Ureter (tissue), 1 donor: Measurements from ENCODE around the gene CDC14B. TPM values are rescaled to one million over a fixed set of nuclear protein-coding genes. Genes with fewer than 3 reads are reported as not detected.
"Not testable (repeated sequence)": the region's sequence is repeated elsewhere in the genome, so short reads cannot be mapped to it uniquely, and the experiment has no call there.

Source experiments
- DNase-seq: peaks from one replicate; pipeline ENCODE4 v3.0.0-alpha.2; 2020; ENCODE audit warnings: low spot score
- total RNA-seq: library from RNA; stranded (reverse); gene quantifications from one replicate; pipeline ENCODE4 v1.2.4, GENCODE V29; 2023
- donor health status: DM: yes; HTN: yes; CAD: no.

CDC14B gene
- total RNA-seq, 1 donor from 2014 or later = 42.0 TPM

DNA sequence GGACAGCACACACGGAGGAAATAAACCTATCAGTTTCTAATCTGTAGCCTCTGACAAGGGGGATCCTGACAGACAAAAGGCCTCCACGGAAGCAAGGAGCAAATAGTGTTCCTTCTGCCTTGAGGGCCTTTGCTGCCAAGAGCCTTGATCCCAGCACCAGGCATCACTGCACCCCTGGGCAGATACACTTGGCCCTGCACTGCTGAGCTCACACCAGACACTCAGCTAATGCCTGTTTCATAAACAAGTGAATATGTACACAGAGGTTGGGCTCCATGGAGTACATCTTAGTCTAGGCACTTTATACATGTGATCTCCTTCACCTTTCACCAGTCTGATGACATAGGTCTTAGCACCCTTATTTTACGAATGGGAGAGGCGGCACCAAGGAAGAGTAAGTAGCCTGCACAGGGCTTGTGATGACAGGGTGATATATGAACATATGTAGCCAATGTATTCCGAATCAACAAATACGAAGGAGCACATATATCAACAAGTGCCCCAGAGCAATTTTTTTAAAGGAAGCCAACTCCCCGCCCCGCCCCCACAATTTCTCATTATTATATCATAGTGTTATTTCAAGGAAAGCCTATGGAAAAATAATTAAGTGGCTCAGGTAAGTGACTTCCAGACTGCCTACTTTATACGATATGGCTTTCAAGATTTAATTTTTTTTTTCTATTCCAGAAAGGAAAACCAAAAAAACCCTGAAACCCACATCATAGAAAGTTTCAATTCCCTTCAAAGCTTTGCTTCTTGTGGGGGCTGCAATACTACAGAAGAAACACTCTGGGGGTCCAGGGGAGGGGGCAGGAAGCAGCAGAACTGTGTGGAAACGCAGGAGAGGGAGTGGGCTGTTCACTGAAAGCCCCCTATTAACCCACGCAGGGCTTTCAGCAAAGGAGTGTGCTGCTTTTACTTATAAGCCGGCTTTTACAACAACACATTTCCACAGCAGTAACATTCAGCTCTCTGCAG is 32.0 kb downstream of the CDC14B start:
- DNase-seq = no peak

DNA sequence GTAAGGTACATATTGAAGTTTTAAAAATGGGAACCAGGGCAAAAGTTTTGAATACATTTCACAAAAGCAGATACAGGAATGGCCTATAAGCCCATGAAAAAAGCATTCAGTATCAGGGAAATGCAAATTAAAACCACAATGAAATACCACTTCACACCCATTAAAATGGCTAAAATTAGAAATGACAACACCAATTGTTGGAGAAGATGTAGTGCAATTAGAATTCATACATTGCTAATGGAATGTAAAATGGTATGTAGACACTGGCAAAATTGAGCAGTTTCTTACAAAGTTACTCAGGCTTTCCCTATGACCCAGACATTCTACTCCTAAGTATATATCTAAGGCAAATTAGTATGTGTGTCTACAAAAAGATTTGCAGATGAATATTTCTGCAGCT is 34.2 kb downstream of the CDC14B start:
- DNase-seq = no peak

DNA sequence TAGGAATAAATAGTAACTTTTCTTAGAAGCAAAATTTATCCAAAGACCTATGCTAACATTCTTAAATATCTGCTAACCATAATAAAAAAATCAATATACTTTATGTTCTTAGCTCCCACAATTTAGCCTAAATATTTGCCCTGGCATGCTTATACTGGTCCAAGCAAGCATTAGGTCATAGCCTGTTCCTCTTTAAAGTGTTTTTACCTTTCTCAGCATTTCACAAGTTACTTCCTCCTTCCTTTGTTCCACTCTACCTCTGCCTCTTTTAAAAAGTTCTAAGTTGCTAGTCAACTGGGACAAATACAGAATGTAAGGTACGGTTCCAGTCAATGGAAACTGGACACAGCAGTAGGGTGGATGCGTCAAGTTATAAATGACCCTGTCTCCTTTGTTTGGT is 37.4 kb downstream of the CDC14B start:
- not testable (repeated sequence) for DNase-seq

DNA sequence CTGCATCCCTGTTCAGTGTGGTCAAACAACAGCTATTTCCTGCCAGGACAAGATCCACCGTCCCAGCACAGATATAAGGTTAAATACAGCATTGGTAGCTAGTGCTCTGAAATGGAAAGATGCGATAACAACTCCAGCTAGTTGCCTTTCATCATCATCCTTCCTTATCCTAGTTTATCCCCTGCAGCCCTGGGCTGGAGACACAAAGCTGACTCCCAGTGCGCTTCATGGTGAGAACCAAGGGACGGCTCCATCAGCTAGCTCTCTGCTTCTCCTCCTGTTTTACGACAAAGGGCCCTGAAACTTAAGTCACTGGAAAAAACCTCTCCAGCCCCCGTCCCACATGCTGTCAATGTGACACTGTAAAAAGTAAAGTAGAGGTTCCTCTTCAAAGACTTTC is 37.9 kb downstream of the CDC14B start:
- DNase-seq = no peak

DNA sequence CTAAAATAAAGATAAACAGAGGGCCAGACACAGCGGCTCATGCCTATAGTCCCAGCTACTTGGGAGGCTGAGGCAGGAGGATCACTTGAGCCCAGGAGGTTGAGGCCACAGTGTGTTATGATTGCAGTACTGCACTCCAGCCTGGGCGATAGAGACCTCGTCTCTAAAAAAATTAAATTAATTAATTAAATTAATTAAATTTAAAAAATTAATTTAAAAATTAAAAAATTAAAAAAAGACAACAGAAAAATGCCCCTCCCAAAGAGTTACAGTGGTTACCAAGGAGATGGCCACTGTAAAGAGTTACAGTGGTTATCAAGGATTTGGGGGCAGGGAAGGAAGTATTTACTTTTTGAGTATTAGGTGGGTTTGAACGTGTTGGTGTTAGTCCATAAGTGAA is 38.3 kb downstream of the CDC14B start:
- no peak for DNase-seq

DNA sequence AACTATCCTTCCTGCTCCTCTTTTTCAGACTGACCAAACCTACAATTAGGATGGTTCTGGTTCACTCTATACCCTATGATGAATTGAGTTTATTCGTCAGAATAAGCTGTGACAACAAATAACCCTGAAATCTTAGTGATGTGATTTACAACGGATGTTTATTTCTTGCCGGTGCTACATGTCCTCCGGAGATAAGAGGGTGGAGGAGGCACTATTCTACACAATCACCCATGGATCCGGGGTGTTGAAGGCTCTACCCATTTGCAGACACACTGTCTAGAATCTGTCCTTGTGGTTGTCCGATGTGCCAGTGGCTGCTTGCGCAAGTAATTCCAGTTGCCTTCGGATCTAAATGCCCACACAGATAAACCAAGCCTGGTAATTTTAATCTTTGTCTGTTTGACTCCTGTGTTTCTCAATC is 44.7 kb downstream of the CDC14B start:
- DNase-seq = no peak

DNA sequence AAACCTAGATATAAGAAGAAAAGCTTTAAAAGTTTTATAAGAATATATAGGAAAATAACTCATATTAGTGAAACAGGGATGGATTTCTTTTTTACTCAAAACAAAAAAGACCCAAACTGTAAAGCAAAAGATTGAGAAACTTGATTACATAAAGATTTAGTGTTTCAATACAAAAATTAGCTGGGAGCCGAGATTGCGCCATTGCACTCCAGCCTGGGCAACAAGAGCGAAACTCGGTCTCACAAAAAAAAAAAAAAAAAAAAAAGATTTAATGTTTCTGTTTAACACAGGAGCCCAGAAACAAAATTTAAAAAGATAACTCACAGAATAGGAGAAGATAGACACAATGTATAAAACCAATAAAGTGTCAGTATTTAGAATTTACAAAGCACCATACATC is 45.2 kb downstream of the CDC14B start:
- DNase-seq = no peak

DNA sequence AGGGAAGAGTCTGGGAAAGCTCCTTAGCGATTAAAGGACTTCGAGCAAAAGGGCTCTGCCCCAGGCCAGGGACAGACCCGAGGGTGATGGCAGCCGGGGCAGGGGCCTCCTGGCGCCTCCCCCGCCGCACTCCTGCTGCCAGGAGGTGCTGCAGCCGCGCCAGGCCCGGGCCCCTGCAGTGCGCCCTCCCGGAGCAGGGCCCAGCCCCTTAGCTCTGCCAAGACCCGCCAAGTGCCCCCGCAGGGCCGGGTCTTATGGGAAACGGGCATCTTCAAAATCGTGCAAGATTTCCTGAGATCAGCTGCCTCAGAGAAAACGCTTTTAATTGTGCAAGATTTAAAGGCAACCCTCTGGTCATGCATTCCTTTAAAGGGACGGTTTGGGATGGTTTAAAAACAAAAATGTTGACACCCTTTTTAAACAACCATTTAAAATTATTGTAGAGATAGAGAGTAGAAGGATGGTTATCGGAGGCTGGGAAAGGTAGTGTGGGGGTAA is 52.4 kb downstream of the CDC14B start:
- DNase-seq = no peak

DNA sequence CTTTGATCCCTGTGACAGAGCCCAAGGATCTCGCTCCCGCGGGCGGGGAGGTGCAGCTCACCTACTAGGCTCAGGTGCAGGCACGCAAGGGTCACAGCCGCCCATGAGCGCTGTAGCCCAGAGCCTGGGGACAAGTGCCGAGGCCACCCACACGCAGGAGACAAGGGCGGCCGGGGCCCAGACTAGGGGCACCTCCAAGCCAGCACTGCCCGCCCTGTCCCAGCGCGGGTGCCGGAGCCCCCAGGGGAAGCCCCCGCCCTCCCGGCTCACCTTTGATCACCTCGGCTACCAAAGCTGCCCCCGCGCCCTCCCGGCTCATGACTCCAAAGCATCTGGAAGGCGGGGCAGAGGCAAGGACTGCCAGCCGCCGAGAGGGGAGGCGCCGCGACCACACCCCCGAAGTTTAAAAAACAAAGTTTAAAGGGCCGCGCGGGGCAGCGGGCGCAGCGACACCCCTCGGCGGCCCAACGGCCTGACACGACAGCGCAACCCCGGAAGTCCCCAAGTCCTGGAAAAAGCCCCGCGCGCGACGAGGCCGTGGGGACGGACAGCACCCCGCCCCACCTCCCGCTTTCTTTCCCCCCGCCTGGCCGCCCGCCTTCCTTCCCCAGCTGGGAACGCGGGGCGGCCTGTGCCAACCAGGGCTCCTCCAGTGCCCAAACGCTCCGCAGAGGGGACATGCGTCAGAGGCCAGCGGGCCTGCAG is 53.0 kb downstream of the CDC14B start:
- DNase-seq = peak; percentile 84

DNA sequence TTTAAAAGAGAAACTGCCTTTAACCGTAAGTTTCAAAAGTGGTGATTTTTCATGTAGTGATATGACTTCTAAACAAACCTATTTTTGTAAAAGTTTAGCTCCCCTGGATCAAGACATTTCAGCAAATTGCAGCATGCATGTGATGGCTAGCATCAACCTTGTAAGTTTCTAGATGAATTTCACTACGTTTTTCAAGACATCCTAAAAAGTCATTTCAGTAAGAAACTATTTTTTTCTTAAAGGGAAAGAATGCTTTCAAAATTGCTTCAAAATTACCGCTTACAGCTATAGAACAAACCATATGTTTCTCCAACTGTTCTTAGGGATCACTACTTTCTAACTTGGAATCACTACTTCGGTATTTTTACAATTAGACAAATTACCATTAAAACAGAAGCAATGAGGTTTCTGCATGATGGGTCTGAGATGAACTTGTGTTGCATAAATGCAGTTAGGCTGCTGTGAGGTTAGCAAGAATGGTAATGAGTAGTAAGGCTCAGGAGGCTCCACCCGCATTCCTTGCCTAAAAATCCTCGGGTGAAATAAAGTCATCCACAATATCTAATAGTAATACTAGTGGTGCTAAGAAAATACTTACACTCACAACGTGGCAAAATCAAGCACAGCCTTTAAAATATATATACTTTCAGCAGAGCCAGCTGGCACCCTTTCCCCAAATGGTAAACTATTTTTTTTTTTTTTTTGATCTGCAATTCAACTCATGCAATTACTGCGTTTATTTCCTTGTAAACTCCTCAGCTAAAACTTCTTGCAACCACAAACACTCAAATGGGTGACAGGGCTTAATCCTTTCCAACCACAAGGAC is 53.8 kb downstream of the CDC14B start:
- DNase-seq = no peak

DNA sequence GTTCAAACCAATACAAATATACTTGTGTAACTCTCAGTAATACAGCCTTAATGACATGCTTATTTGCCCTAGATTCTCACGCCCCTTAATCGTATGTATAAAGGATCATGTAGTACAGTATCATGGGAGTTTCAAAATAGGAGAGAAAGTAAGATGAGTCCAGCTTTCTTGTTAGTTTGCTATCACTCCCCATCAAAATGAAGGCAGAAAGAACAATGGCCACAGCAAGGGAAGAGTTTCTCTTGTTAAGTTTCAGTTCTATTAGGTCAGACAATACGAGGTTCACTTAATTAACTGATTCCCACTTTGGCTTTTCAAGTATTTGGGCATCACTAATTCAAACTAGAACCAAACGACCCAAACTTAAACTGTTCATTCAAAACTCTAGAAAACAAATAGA is 55.4 kb downstream of the CDC14B start:
- no peak for DNase-seq

DNA sequence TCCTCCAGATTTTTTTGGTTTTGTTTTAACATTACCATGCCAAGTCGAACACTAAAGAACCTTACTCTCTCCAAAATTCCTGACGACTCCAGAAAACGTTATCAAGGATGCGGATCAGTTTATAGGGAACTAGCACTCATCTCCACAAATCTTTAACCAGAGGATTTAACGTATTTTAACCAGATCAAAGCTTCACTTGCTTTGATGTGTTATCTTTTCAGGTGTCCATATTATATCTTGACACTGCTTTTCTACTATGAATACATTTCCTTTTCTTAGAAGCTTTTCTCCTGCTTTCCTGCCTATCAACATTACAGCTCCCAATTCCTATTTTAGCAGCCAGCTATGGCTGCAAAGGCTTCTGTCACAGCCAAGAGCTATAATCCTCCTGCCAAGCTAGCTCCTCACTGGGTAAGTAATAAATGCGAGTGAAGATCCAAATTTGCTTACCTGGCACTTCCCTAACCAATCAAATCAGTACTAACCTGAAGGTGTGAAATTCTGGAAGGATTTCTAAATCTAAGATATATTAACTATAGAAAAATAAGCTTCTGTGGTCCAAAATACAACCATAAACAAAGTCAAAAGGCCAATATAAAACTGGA is 60.2 kb downstream of the CDC14B start:
- no peak for DNase-seq

DNA sequence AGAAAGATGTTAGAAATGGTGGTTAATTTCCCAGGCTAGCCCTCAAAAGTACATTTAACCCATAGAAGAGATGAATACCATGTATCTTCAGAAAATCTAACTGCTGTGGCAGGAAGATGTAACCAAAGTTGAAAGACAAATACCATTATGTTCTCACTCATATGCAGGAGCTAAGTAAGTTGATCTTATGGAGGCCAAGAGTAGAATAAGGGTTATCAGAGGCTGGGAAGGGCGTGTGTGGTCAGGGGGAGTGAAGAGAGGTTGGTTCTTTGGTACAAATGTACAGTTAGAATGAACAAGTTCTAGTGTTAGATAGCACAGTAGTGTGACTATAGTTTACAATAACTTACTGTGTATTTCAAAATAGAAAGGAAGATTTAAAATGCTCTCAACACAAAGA is 61.7 kb downstream of the CDC14B start:
- DNase-seq = no peak

DNA sequence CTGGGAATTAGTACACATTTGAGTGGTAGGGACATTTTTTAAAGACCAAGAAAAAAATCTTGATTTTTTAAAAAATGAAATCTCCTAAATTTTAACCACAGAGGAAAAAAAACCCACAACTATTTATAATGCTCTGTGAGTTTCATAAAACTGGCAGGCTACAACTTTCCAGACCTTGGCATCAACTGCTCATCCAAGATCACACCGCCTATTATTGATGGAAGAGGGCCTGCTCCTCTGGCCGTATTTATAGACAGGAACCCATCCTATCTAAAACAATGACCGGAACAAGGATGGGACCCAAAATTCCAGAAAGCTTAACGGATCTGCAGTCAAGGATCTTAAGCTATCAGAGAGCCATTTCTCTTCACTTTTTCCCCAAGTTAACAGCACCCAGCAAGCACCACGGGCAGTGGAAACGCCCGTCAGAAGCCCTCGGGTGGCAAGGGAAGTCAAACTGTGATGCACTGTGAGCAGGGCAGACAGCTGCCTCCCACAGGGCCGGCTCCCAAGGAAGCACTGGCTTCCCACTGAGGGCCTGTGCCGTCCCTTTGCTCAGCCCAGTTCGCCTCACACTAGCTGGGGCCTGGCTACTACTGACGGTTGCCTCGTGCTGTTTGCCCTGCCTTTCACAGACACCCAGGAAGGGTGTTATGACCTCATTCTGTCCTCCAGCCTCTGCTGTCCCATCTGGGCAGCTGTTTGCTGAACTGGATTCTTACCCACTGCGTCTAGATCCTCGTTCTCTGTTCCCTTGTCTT is 62.8 kb downstream of the CDC14B start:
- DNase-seq = no peak

DNA sequence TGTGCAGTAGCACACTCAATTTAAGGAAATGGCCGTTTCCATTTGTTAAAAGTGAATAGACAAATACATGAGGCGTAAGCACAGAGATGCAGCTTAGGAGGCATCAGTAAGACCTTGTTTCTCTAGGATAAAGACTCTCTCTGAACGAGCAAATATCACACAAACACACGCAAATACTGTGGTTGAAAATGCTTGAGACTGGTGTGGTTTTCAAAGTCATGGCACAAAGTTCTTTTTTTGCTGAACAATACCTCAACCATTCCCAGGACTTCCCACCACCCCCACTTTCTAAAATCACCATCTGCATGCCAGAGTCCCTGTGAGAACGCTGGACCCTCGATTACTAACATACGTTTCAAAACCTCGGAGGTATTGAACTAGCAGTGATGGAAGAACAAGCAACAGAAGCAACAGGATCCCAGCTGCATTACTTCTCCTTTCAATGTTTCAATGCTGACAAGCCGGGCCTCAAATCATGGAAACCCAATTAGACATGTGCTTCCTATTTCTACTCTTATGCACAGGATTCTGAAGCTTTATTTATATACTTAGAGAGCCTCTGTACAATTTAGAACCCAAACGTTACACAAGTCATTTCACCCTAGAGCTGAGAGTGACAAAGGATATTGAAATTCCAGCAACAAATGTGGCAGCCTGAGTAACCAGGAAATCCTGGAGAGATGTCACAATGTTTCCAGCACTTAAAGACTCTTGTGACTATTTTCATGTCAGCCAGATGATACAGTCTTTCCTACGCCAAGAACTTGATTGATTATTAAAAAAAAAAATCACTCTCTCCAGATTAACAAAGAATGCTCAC is 63.9 kb downstream of the CDC14B start:
- no peak for DNase-seq

DNA sequence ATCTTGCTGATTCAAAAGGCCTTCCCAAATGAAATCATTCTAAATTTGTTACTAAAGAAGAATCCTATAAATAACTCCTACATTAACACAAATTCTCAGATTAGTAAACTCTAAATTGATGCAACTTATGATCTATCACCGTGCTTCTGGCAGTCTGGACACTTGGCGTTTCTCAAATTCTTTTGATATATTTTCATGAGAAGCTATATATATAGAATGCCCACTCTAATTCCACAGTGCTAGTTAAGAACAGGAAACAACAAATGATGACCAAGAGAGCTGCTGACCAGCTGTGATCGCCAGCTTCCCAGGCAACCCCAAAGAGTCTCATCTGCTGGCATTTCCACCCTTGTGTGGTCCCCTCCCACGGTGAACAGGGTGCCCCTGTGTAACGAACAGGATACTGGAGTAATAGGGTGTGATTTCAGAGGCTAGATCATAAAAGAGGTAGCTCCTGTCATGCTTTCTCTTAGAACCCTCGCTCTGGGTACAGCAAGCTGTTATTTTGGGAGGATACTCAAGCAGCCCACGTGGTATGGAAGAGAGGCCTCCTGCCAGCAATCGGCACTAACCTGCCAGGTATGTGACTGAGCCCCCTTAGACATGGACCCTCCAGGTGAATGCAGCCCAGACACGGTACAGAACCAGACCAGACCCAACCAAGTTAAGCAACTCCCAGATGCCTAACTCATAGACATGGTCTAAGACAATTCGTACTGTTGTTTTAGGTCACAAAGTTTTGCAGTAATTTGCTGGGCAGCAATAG is 64.7 kb downstream of the CDC14B start:
- DNase-seq = no peak

DNA sequence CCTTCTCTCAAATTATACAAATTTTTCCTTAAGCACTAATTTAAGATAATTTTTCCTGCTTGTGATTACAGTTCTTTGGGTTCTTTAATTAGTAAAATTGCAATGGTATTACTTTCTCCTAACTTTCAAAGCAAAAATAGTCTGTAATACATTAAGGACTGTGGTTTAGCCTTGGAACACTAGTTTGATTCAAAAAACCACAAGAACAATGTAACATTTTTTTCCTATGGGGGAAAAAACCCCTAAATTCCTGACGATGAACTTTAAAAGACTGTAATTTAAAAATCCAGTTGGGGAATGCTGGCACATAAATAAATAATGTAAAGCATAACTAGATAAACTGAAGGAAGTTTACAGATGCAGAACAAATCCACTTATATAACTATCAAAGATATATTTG is 65.3 kb downstream of the CDC14B start:
- DNase-seq = no peak

DNA sequence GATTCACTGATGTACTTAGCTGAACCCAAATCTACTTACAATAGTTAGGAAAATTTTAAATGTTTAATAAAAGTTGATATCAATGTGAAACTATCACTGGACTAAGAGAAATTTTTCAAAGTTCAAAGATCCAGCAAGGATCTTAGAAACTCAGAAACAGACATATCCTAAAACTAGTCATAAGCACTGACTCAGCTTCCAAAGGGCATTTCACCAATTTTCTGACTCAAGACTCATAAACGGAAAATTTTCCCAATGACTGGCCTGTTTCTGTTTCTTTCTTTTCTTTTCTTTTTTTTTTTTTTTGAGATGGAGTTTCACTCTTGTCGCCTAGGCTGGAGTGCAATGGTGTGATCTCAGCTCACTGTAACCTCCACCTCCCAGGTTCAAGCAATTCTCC is 66.6 kb downstream of the CDC14B start:
- no peak for DNase-seq

DNA sequence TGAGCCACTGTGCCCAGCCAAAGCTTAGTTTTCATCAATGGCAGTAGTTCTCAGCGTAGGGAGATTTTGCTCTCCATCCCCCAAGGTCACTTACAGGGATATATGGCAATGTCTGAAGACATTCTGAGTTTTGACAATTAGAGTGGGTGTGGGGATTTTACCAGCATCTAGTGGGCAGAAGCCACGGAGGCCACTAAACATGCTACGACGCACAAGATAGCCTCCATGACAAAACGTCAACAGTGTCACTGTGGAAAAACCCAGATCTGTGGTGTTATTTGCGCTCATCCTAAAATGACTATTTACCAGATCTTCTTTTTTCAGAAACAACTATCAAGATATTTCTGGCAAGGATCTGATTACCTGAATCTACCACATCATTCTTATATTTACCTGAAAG is 68.2 kb downstream of the CDC14B start:
- DNase-seq = no peak
